ENCODE results near the gene DHH. TPM values are rescaled to one million over a fixed set of nuclear protein-coding genes. Genes with fewer than 3 reads are reported as not detected.
"Not testable (repeated sequence)": the region's sequence is repeated elsewhere in the genome, so short reads cannot be mapped to it uniquely, and the experiment has no call there.

The DHH gene
- total RNA-seq, 2 experiments from 2014 or later, result 0.06 to 0.17 TPM

DNA sequence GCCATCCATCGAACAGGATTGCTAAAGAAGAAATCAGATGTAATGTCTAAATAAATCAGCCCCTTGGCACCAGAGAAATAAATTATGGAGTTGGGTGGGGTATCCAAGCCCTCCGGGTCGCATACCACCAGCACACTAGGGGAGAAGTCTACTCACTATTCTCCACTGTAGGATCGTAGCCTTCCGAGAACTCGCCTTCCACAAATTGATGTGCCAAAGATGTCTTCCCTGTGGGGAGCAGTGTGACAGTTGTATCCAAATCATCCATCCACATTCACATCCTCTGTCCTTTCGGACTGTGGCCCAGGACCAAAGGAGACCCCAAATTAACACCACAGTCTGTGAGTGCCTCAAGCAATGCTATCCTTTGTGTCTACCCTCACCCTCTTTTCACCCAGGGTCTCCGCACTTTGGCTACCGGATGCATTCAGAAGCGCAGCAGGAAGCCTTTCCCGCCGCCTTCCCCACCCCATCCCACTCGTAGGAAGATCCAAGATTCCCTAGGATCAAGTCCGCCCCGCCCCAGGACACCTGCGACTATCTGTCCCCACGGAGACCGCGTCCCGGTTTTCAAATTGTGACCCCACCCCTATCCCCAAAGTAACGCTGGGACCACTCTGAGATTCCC is 25.6 kb downstream of the DHH start:
- peaks cover 10% of the 10 kb centered on the region for H3K4me1 ChIP-seq (ENCODE audit: insufficient read depth, low read length, poor library complexity, severe bottlenecking)
- intact Hi-C loops (cut with micrococcal nuclease; ENCODE audit: unreplicated experiment), result no loop called here
- H3K4me2 ChIP-seq (ENCODE audit: low read length), result peak overlapping the region; percentile 84
- H3K9me3 ChIP-seq (ENCODE audit: low read length), result no peaks in the 10 kb centered on the region
- DNase-seq (ENCODE audit: low spot score), result no peak
- no peaks in the 10 kb centered on the region for H3K9me2 ChIP-seq (ENCODE audit: insufficient read depth, low read length)
- H4K20me1 ChIP-seq (ENCODE audit: insufficient read depth, low read length), result no peaks in the 10 kb centered on the region
- no peak for TF ChIP-seq CTCF (conservative IDR thresholded peaks at IDR 0.05; ENCODE audit: low read length)
- TF ChIP-seq EZH2phosphoT487 (IDR thresholded peaks at IDR 0.05; ENCODE audit: borderline replicate concordance, low read depth, low read length), result no peak
- CTCF ChIA-PET (ENCODE audit: unreplicated experiment), result no interaction called here
- peak overlapping the region; percentile 83 for H3K4me3 ChIP-seq (ENCODE audit: low read depth, low read length, poor library complexity, severe bottlenecking)
- H3K36me3 ChIP-seq (ENCODE audit: insufficient read depth, low read length), result no peaks in the 10 kb centered on the region
- POLR2A ChIA-PET, result interaction anchor here (0.6 to 1.4 kb wide), 4 partner anchors 12 to 120 kb away, joined by 3 to 5 read pairs (median 4); partner anchors contain the start of gene TUBA1A
- no TSS peak for BruUV-seq (replicated peaks)
- no peaks in the 10 kb centered on the region for H3K79me2 ChIP-seq (ENCODE audit: insufficient read depth, low read depth, low read length)
- H2AFZ ChIP-seq (ENCODE audit: low read length), result peak overlapping the region; percentile 93
- no peak overlapping the region for H3K27ac ChIP-seq (ENCODE audit: low read depth, low read length, poor library complexity, severe bottlenecking)

DNA sequence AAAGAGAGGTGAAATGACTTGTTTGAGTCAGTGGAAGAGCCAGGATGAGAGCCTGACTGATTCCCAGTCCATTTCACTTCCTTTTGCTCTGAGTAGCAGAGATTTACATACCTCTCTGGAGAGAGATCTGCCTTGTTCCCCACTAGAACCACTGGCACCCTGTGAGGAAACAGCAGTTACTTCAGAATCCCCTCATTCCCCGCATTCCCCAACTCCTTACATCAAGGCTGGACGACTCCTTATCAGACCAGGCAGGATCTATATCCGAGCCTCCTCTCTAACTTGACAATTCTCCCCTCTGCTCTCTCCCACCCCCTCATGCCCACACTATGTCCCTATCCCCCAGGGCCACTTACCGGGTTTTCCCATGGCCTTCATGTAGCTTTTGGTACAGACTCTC is 28.5 kb downstream of the DHH start:
- Histone ChIP-seq H3K9me3 (ENCODE audit: low read length) (no peaks in the 10 kb centered on the region), H3K4me2 (ENCODE audit: low read length) (no peak overlapping the region), H4K20me1 (ENCODE audit: insufficient read depth, low read length) (no peaks in the 10 kb centered on the region), H3K27ac (ENCODE audit: low read depth, low read length, poor library complexity, severe bottlenecking) (no peak overlapping the region), H3K4me1 (ENCODE audit: insufficient read depth, low read length, poor library complexity, severe bottlenecking) (peaks cover 25% of the 10 kb centered on the region), H3K79me2 (ENCODE audit: insufficient read depth, low read depth, low read length) (no peaks in the 10 kb centered on the region), H3K4me3 (ENCODE audit: low read depth, low read length, poor library complexity, severe bottlenecking) (no peak overlapping the region), H3K9me2 (ENCODE audit: insufficient read depth, low read length) (no peaks in the 10 kb centered on the region), H2AFZ (ENCODE audit: low read length) (no peak overlapping the region), H3K36me3 (ENCODE audit: insufficient read depth, low read length) (no peaks in the 10 kb centered on the region)
- DNase-seq (ENCODE audit: low spot score), result no peak
- intact Hi-C loops (cut with micrococcal nuclease; ENCODE audit: unreplicated experiment), result no loop called here
- POLR2A ChIA-PET, result interaction anchor here (0.6 to 1.3 kb wide), 2 partner anchors 13 to 20 kb away, joined by 3 read pairs; no protein-coding TSS in a partner anchor
- CTCF ChIA-PET (ENCODE audit: unreplicated experiment), result no interaction called here
- no TSS peak for BruUV-seq (replicated peaks)
- no peak for TF ChIP-seq CTCF (conservative IDR thresholded peaks at IDR 0.05; ENCODE audit: low read length)
- no peak for TF ChIP-seq EZH2phosphoT487 (IDR thresholded peaks at IDR 0.05; ENCODE audit: borderline replicate concordance, low read depth, low read length)

- no peak for DNase-seq (ENCODE audit: low spot score)
- POLR2A ChIA-PET, result interaction anchor here (0.6 to 1.3 kb wide), 2 partner anchors 14 to 19 kb away, joined by 3 read pairs; no protein-coding TSS in a partner anchor
- no peaks in the 10 kb centered on the region for H3K36me3 ChIP-seq (ENCODE audit: insufficient read depth, low read length)
- BruUV-seq (replicated peaks), result no TSS peak
- CTCF ChIA-PET (ENCODE audit: unreplicated experiment), result interaction anchor here (0.7 to 1.5 kb wide), 3 partner anchors 9 to 29 kb away, joined by 3 to 6 read pairs (median 3); no protein-coding TSS in a partner anchor
- H3K27ac ChIP-seq (ENCODE audit: low read depth, low read length, poor library complexity, severe bottlenecking), result no peak overlapping the region
- peaks cover 20% of the 10 kb centered on the region for H3K4me1 ChIP-seq (ENCODE audit: insufficient read depth, low read length, poor library complexity, severe bottlenecking)
- TF ChIP-seq EZH2phosphoT487 (IDR thresholded peaks at IDR 0.05; ENCODE audit: borderline replicate concordance, low read depth, low read length), result no peak
- TF ChIP-seq CTCF (conservative IDR thresholded peaks at IDR 0.05; ENCODE audit: low read length), result no peak
- H2AFZ ChIP-seq (ENCODE audit: low read length), result no peak overlapping the region
- H3K79me2 ChIP-seq (ENCODE audit: insufficient read depth, low read depth, low read length), result peaks cover 4% of the 10 kb centered on the region; the same call in 1 of the 2 replicates
- no peak overlapping the region for H3K4me2 ChIP-seq (ENCODE audit: low read length)
- no peaks in the 10 kb centered on the region for H3K9me2 ChIP-seq (ENCODE audit: insufficient read depth, low read length)
- no peak overlapping the region for H3K4me3 ChIP-seq (ENCODE audit: low read depth, low read length, poor library complexity, severe bottlenecking)
- H3K9me3 ChIP-seq (ENCODE audit: low read length), result no peaks in the 10 kb centered on the region
- intact Hi-C loops (cut with micrococcal nuclease; ENCODE audit: unreplicated experiment), result loop anchor here (1.0 kb wide), 3 partner anchors 28 to 171 kb away; no protein-coding TSS in a partner anchor
- H4K20me1 ChIP-seq (ENCODE audit: insufficient read depth, low read length), result no peaks in the 10 kb centered on the region
Observed at GRCh38 chr12:49064767-49065152, 29.8 kb downstream of the DHH start.

- peak overlapping the region; percentile 95 for H3K4me2 ChIP-seq (ENCODE audit: low read length)
- not testable (repeated sequence) for DNase-seq (ENCODE audit: low spot score)
- peaks cover 32% of the 10 kb centered on the region for H3K79me2 ChIP-seq (ENCODE audit: insufficient read depth, low read depth, low read length)
Observed at GRCh38 chr12:49061916-49062315, 32.7 kb downstream of the DHH start.

More at GRCh38 chr12:49061916-49062315, 32.7 kb downstream of the DHH start:
- CTCF ChIA-PET (ENCODE audit: unreplicated experiment); H2AFZ ChIP-seq (ENCODE audit: low read length); H3K9me3 ChIP-seq (ENCODE audit: low read length); POLR2A ChIA-PET; H3K27ac ChIP-seq (ENCODE audit: low read depth, low read length, poor library complexity, severe bottlenecking); H3K9me2 ChIP-seq (ENCODE audit: insufficient read depth, low read length); BruUV-seq (replicated peaks); intact Hi-C loops (cut with micrococcal nuclease; ENCODE audit: unreplicated experiment): not testable (repeated sequence)
- Histone ChIP-seq H3K36me3 (ENCODE audit: insufficient read depth, low read length) (peaks cover 10% of the 10 kb centered on the region; the same call in 1 of the 2 replicates), H3K4me1 (ENCODE audit: insufficient read depth, low read length, poor library complexity, severe bottlenecking) (peaks cover 24% of the 10 kb centered on the region), H4K20me1 (ENCODE audit: insufficient read depth, low read length) (peaks cover 26% of the 10 kb centered on the region), H3K4me3 (ENCODE audit: low read depth, low read length, poor library complexity, severe bottlenecking) (peak overlapping the region; percentile 87)
